ENCODE results near the gene MERTK. TPM values are rescaled to one million over a fixed set of nuclear protein-coding genes. Genes with fewer than 3 reads are reported as not detected.

The MERTK gene
- total and polyA plus RNA-seq, 10 of the 15 experiments (the other 5 are each of a cell fraction or from before 2014, with no cell fraction given), result 0.13 to 30.6 (median 0.50) TPM

GRCh38 chr2:111896024-111896423 lies 2.4 kb upstream of the MERTK start:
- Histone ChIP-seq H3K4me3 (no peak overlapping the region), H3K27me3 (replicated peaks in 1 of 2; ENCODE audit: control insufficient read depth in 2 of 2, insufficient read depth in 2 of 2, low read length in 1 of 2) (peaks cover 2 to 7% of the 10 kb centered on the region in 2 experiments; a peak in 1 of 4 replicates), H2AFZ (ENCODE audit: control insufficient read depth, low read depth, low read length) (no peak overlapping the region), H3K4me2 (ENCODE audit: control insufficient read depth, insufficient read depth) (no peak overlapping the region), H3K36me3 (ENCODE audit: control insufficient read depth in 2 of 2, insufficient read depth in 2 of 2, low read length in 1 of 2) (no peaks in the 10 kb centered on the region), H3K79me2 (ENCODE audit: control insufficient read depth, insufficient read depth, low read length) (no peaks in the 10 kb centered on the region), H3K27ac (ENCODE audit: control insufficient read depth, insufficient read depth) (no peak overlapping the region), H3K9me3 (replicated peaks; ENCODE audit: control insufficient read depth, insufficient read depth, low read length) (no peaks in the 10 kb centered on the region), H3K9ac (ENCODE audit: control insufficient read depth, insufficient read depth, low read length) (no peak overlapping the region), H3K4me1 (ENCODE audit: control insufficient read depth, insufficient read depth, low read length) (no peaks in the 10 kb centered on the region), H4K20me1 (ENCODE audit: control insufficient read depth, insufficient read depth) (no peaks in the 10 kb centered on the region)
- FAIRE-seq (no peak), DNase-seq (ENCODE audit: low read depth, low spot score) (no peak), ATAC-seq (no peak)
- intact Hi-C loops (cut with micrococcal nuclease; ENCODE audit: unreplicated experiment) (no loop called here), in situ Hi-C loops (cut with MboI) (no loop called here)
- ChIA-PET RAD21 (ENCODE audit: unreplicated experiment) (interaction anchor here (1.9 kb wide), 1 partner anchor 8 kb away, joined by 6 read pairs; no protein-coding TSS in a partner anchor), POLR2A (interaction anchor here (1.0 to 1.6 kb wide), 2 partner anchors 8 to 10 kb away, joined by 4 read pairs; no protein-coding TSS in a partner anchor), CTCF (interaction anchor here (0.6 to 11.1 kb wide), 7 partner anchors 8 to 152 kb away, joined by 3 to 189 read pairs (median 4); no protein-coding TSS in a partner anchor), SMC1A (ENCODE audit: uncharacterized antibody, unreplicated experiment) (interaction anchor here (0.9 to 1.4 kb wide), 4 partner anchors 9 to 155 kb away, joined by 3 to 6 read pairs (median 4); no protein-coding TSS in a partner anchor)
- 14% methylated on average over 3 of the region's 3 CpGs for WGBS (ENCODE audit: insufficient coverage, insufficient replicate concordance, low lambda C conversion rate, missing lambda C conversion rate)
- no TSS peak for BruUV-seq (replicated peaks)
- TF ChIP-seq CREM (IDR thresholded peaks at IDR 0.05; ENCODE audit: low read depth) (no peak), RBBP5 (conservative IDR thresholded peaks at IDR 0.05) (no peak), ZSCAN29 (IDR thresholded peaks at IDR 0.05) (no peak), JUND (IDR thresholded peaks at IDR 0.05; ENCODE audit: low read depth, low read length) (no peak), ZNF592 (IDR thresholded peaks at IDR 0.05) (no peak), MXI1 (IDR thresholded peaks at IDR 0.05; ENCODE audit: low read depth, low read length) (no peak), PAX5 (IDR thresholded peaks at IDR 0.05; ENCODE audit: borderline replicate concordance, low read depth, low read length) (no peak), EGR1 (IDR thresholded peaks at IDR 0.05; ENCODE audit: borderline replicate concordance in 1 of 2, low read depth in 2 of 2, low read length in 2 of 2) (no peak), ZNF217 (IDR thresholded peaks at IDR 0.05) (no peak), CUX1 (IDR thresholded peaks at IDR 0.05; ENCODE audit: insufficient replicate concordance, low read depth, low read length) (no peak), CHD2 (IDR thresholded peaks at IDR 0.05; ENCODE audit: borderline replicate concordance, low read depth, low read length) (no peak)
- TF ChIP-seq, protein P1, sequence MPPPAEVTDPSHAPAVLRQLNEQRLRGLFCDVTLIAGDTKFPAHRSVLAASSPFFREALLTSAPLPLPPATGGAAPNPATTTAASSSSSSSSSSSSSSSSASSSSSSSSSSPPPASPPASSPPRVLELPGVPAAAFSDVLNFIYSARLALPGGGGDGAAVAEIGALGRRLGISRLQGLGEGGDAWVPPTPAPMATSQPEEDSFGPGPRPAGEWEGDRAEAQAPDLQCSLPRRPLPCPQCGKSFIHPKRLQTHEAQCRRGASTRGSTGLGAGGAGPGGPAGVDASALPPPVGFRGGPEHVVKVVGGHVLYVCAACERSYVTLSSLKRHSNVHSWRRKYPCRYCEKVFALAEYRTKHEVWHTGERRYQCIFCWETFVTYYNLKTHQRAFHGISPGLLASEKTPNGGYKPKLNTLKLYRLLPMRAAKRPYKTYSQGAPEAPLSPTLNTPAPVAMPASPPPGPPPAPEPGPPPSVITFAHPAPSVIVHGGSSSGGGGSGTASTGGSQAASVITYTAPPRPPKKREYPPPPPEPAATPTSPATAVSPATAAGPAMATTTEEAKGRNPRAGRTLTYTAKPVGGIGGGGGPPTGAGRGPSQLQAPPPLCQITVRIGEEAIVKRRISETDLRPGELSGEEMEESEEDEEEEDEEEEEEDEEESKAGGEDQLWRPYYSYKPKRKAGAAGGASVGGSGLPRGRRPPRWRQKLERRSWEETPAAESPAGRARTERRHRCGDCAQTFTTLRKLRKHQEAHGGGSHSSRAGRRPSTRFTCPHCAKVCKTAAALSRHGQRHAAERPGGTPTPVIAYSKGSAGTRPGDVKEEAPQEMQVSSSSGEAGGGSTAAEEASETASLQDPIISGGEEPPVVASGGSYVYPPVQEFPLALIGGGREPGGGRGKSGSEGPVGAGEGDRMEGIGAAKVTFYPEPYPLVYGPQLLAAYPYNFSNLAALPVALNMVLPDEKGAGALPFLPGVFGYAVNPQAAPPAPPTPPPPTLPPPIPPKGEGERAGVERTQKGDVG (CRISPR knock-in tag; IDR thresholded peaks at IDR 0.05), result no peak

Data from GM12878 (cell line).